Embryonic facial prominence (tissue), 1 donor: ENCODE results near the gene ANKRD29.
"Not testable (repeated sequence)": the region's sequence is repeated elsewhere in the genome, so short reads cannot be mapped to it uniquely, and the experiment has no call there.

Source experiments
- DNase-seq: peaks from one replicate; pipeline ENCODE4 v3.0.0-alpha.2; 2016; ENCODE audit errors: extremely low spot score

ANKRD29 gene

GRCh38 chr18:23583071-23583865 lies 79.4 kb downstream of the ANKRD29 start:
- DNase-seq: no peak

- no peak for DNase-seq
Measured at GRCh38 chr18:23580677-23581367, 81.9 kb downstream of the ANKRD29 start.

- no peak for DNase-seq
Measured at GRCh38 chr18:23578891-23579653, 83.6 kb downstream of the ANKRD29 start.

GRCh38 chr18:23578067-23578701 lies 84.5 kb downstream of the ANKRD29 start:
- DNase-seq: no peak

GRCh38 chr18:23577521-23577920 lies 85.2 kb downstream of the ANKRD29 start:
- DNase-seq: not testable (repeated sequence)

GRCh38 chr18:23575309-23575651 lies 87.4 kb downstream of the ANKRD29 start:
- DNase-seq: no peak

GRCh38 chr18:23574611-23575308 lies 88.0 kb downstream of the ANKRD29 start:
- no peak for DNase-seq

GRCh38 chr18:23573626-23574431 lies 88.9 kb downstream of the ANKRD29 start:
- DNase-seq: no peak

- DNase-seq: no peak
Measured at GRCh38 chr18:23573020-23573419, 89.7 kb downstream of the ANKRD29 start.

GRCh38 chr18:23572570-23572969 lies 90.1 kb downstream of the ANKRD29 start:
- no peak for DNase-seq

GRCh38 chr18:23572012-23572411 lies 90.7 kb downstream of the ANKRD29 start:
- no peak for DNase-seq

- no peak for DNase-seq
Measured at GRCh38 chr18:23570912-23571504, 91.7 kb downstream of the ANKRD29 start.

- no peak for DNase-seq
Measured at GRCh38 chr18:23569299-23570063, 93.2 kb downstream of the ANKRD29 start.

GRCh38 chr18:23568281-23569138 lies 94.2 kb downstream of the ANKRD29 start:
- no peak for DNase-seq

- no peak for DNase-seq
Measured at GRCh38 chr18:23567671-23568070, 95.0 kb downstream of the ANKRD29 start.

GRCh38 chr18:23565916-23566547 lies 96.7 kb downstream of the ANKRD29 start:
- no peak for DNase-seq

GRCh38 chr18:23563377-23564043 lies 99.2 kb downstream of the ANKRD29 start:
- DNase-seq: no peak
